Measurements from ENCODE around the gene DEPDC7.

The DEPDC7 gene

GRCh38 chr11:33017965-33018364, 2.3 kb downstream of the DEPDC7 start:
- no peak overlapping the region for H3K27ac ChIP-seq
- no peak for DNase-seq (ENCODE audit: low spot score)
- TF ChIP-seq CTCF (conservative IDR thresholded peaks at IDR 0.05; ENCODE audit: low read depth) = no peak
- POLR2A ChIA-PET (ENCODE audit: low non-redundant PET) = no interaction called here
- CTCF ChIA-PET = interaction anchor here (0.8 kb wide), 1 partner anchor 48 kb away, joined by 5 read pairs; no protein-coding TSS in a partner anchor

GRCh38 chr11:33018840-33019239, 3.2 kb downstream of the DEPDC7 start:
- POLR2A ChIA-PET (ENCODE audit: low non-redundant PET) = no interaction called here
- no peak for TF ChIP-seq CTCF (conservative IDR thresholded peaks at IDR 0.05; ENCODE audit: low read depth)
- CTCF ChIA-PET = no interaction called here
- DNase-seq (ENCODE audit: low spot score) = no peak
- H3K27ac ChIP-seq = no peak overlapping the region

DNA sequence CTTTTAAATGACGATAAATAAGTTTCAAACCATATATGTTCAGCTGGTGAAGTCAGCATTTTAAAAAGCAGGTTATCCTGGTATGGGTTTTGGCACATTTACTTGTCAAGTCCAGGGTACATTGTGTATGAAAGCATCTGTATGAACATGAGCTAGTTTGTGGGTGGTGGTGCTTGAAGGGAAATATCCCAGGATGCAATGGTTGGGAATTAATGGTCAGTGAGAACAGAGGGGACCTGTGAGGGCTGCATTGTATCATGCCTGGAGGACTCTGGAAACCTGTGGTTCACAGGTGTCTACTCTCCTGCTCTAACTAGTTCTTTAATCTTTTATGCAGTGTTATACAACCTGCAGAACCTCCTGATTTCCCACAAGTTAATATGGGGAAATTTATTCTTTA, 5.8 kb downstream of the DEPDC7 start:
- no peak for TF ChIP-seq CTCF (conservative IDR thresholded peaks at IDR 0.05; ENCODE audit: low read depth)
- no peak overlapping the region for H3K27ac ChIP-seq
- POLR2A ChIA-PET (ENCODE audit: low non-redundant PET) = no interaction called here
- CTCF ChIA-PET = interaction anchor here (0.6 to 0.8 kb wide), 2 partner anchors 65 to 1258 kb away, joined by 3 to 7 read pairs; no protein-coding TSS in a partner anchor
- DNase-seq (ENCODE audit: low spot score) = no peak

GRCh38 chr11:33021937-33022336, 6.3 kb downstream of the DEPDC7 start:
- no peak for TF ChIP-seq CTCF (conservative IDR thresholded peaks at IDR 0.05; ENCODE audit: low read depth)
- no peak for DNase-seq (ENCODE audit: low spot score)
- H3K27ac ChIP-seq = no peak overlapping the region
- CTCF ChIA-PET = interaction anchor here (0.8 kb wide), 1 partner anchor 1258 kb away, joined by 3 read pairs; no protein-coding TSS in a partner anchor
- POLR2A ChIA-PET (ENCODE audit: low non-redundant PET) = no interaction called here

GRCh38 chr11:33025339-33025722, 9.7 kb downstream of the DEPDC7 start:
- ChIA-PET CTCF (interaction anchor here (1.5 kb wide), 1 partner anchor 10 kb away, joined by 4 read pairs; no protein-coding TSS in a partner anchor), POLR2A (ENCODE audit: low non-redundant PET) (no interaction called here)
- H3K27ac ChIP-seq = no peak overlapping the region
- DNase-seq (ENCODE audit: low spot score) = no peak
- TF ChIP-seq CTCF (conservative IDR thresholded peaks at IDR 0.05; ENCODE audit: low read depth) = no peak

- no peak for DNase-seq (ENCODE audit: low spot score)
- CTCF ChIA-PET = interaction anchor here (1.2 kb wide), 1 partner anchor 38 kb away, joined by 3 read pairs; no protein-coding TSS in a partner anchor
- POLR2A ChIA-PET (ENCODE audit: low non-redundant PET) = no interaction called here
- no peak for TF ChIP-seq CTCF (conservative IDR thresholded peaks at IDR 0.05; ENCODE audit: low read depth)
- H3K27ac ChIP-seq = no peak overlapping the region
These were observed 11.6 kb downstream of the DEPDC7 start for GRCh38 chr11:33027233-33027632.
